GM12878 (cell line): Measurements from ENCODE around the gene PLEKHA7.

Experiments
- ATF3 ChIP-seq: IDR thresholded peaks from 2 replicates; pipeline ENCODE4 v1.6.1; 2011; ENCODE audit warnings: low read depth, mild to moderate bottlenecking, low read length, moderate library complexity, borderline replicate concordance; ENCODE audit errors: extremely low read depth
- CBX3 ChIP-seq: fragments of 200-600 bp; sonication (generic); IDR thresholded peaks from 2 replicates; pipeline ENCODE4 v1.6.1; 2016; ENCODE audit warnings: low read depth, borderline replicate concordance
- FOXM1 ChIP-seq: IDR thresholded peaks from 2 replicates; pipeline ENCODE4 v1.6.1; 2012; ENCODE audit warnings: low read depth, mild to moderate bottlenecking, inconsistent platforms, low read length, moderate library complexity
- GABPA ChIP-seq: IDR thresholded peaks from 2 replicates; pipeline ENCODE4 v1.6.1; 2014; ENCODE audit warnings: antibody characterized with exemption, low read depth, mild to moderate bottlenecking, inconsistent platforms
- MAX ChIP-seq: IDR thresholded peaks from 2 replicates; pipeline ENCODE4 v1.6.1; 2012; ENCODE audit warnings: low read depth, low read length, improper control_type of control experiment
- POLR2A ChIP-seq: IDR thresholded peaks from 2 replicates; pipeline ENCODE4 v1.6.1; 2011; ENCODE audit warnings: low read depth, mild to moderate bottlenecking, low read length
- POLR2AphosphoS5 ChIP-seq: IDR thresholded peaks from 2 replicates; pipeline ENCODE4 v1.6.1; 2011; ENCODE audit warnings: mild to moderate bottlenecking, low read length, inconsistent platforms
- SP1 ChIP-seq: IDR thresholded peaks from one replicate; pipeline ENCODE4 v1.6.1; 2011; ENCODE audit warnings: low read depth, low read length
- TF ChIP-seq, protein P1 (sequence below), 3 experiments: IDR thresholded peaks in 2 of 3; conservative IDR thresholded peaks in 1 of 3; 2 replicates each; pipeline ENCODE4 v1.5.1; 2011; ENCODE audit warnings: low read depth in 3 of 3, low read length in 3 of 3, mild to moderate bottlenecking in 3 of 3, control low read depth in 2 of 3, moderate library complexity in 2 of 3, inconsistent platforms in 1 of 3, mixed read lengths in 1 of 3; ENCODE audit not compliant: control insufficient read depth in 2 of 3, insufficient read depth in 1 of 3; ENCODE audit errors: extremely low read depth in 1 of 3

- TF ChIP-seq, protein P1, sequence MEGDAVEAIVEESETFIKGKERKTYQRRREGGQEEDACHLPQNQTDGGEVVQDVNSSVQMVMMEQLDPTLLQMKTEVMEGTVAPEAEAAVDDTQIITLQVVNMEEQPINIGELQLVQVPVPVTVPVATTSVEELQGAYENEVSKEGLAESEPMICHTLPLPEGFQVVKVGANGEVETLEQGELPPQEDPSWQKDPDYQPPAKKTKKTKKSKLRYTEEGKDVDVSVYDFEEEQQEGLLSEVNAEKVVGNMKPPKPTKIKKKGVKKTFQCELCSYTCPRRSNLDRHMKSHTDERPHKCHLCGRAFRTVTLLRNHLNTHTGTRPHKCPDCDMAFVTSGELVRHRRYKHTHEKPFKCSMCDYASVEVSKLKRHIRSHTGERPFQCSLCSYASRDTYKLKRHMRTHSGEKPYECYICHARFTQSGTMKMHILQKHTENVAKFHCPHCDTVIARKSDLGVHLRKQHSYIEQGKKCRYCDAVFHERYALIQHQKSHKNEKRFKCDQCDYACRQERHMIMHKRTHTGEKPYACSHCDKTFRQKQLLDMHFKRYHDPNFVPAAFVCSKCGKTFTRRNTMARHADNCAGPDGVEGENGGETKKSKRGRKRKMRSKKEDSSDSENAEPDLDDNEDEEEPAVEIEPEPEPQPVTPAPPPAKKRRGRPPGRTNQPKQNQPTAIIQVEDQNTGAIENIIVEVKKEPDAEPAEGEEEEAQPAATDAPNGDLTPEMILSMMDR (IDR thresholded peaks at IDR 0.05 in 2 of 3, conservative IDR thresholded peaks at IDR 0.05 in 1 of 3; ENCODE audit: control insufficient read depth in 2 of 3, extremely low read depth in 1 of 3, insufficient read depth in 1 of 3, low read depth in 3 of 3, low read length in 3 of 3): no peak
- TF ChIP-seq MAX: no peak
- no peak for TF ChIP-seq FOXM1
- TF ChIP-seq SP1: no peak
- no peak for TF ChIP-seq GABPA
- no peak for TF ChIP-seq CBX3
- no peak for TF ChIP-seq POLR2AphosphoS5
- TF ChIP-seq ATF3: no peak
- no peak for TF ChIP-seq POLR2A
Measured at GRCh38 chr11:16960250-16960649, 54.0 kb downstream of the PLEKHA7 start.
